IPS-20b (cell line): ENCODE data around the gene TMEM255B.

ENCODE experiments used
- H3K27ac ChIP-seq: one replicate; pipeline ENCODE4 v1.5.1; 2013; ENCODE audit warnings: low read length
- H3K27me3 ChIP-seq: 2 replicates; pipeline ENCODE4 v1.6.1; 2013; ENCODE audit warnings: mild to moderate bottlenecking, low read length, inconsistent platforms; ENCODE audit not compliant: insufficient read depth
- H3K36me3 ChIP-seq: 2 replicates; pipeline ENCODE4 v1.6.1; 2013; ENCODE audit warnings: low read depth, mild to moderate bottlenecking, inconsistent platforms, low read length, moderate library complexity; ENCODE audit not compliant: insufficient read depth
- H3K4me1 ChIP-seq: 2 replicates; pipeline ENCODE4 v1.6.1; 2013; ENCODE audit warnings: mild to moderate bottlenecking, control low read depth, inconsistent platforms, low read length, moderate library complexity; ENCODE audit not compliant: insufficient read depth
- H3K4me3 ChIP-seq: 2 replicates; pipeline ENCODE4 v1.5.1; 2013; ENCODE audit warnings: mild to moderate bottlenecking, low read length, inconsistent platforms
- H3K9ac ChIP-seq: 2 replicates; pipeline ENCODE4 v1.6.1; 2013; ENCODE audit warnings: low read depth, mild to moderate bottlenecking, inconsistent platforms, low read length, moderate library complexity
- H3K9me3 ChIP-seq: 2 replicates; pipeline ENCODE4 v1.6.1; 2013; ENCODE audit warnings: mild to moderate bottlenecking, low read depth, low read length, inconsistent platforms; ENCODE audit not compliant: insufficient read depth

TMEM255B gene

DNA sequence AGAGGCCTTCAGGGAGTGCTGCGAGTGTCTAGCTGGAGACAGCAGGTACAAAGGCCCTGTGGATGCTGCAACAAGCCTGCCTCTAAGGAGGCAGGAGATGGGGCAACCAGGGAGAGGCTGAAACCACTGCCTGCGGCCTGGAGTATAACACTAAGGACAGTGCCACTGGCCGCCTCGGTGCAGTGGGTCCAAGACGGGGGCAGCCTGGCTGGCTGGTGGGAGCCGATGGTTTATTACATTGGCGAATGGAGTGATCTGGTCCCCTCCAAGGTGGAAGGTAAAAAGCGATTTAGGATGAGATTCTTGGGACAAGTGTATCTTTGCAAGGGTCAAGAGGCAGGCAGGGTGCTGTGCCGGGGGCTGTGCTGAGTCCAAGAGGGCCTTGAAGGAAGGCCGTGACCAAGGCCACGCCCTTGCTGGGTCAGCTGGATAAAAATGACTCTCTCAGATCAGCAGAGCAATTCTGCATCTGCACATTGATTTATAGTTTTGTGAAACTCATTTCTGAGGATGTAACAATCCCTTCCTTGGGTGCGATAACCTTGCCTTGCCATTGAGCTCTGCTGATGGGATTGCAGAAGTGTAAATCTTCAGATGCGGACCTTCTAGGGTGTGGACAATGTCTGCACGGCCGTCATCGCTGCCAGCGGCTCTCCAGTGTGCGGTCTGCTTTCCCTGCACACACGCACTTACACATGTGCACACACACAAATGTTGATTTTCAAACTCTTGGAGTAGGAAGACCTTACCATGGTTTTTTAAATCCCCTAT lies 6.0 kb downstream of the TMEM255B start:
- Histone ChIP-seq H3K4me1 (no peaks in the 10 kb centered on the region), H3K4me3 (no peak overlapping the region), H3K36me3 (no peaks in the 10 kb centered on the region), H3K9me3 (no peaks in the 10 kb centered on the region), H3K27me3 (peaks cover 18% of the 10 kb centered on the region), H3K9ac (no peak overlapping the region), H3K27ac (no peak overlapping the region)

DNA sequence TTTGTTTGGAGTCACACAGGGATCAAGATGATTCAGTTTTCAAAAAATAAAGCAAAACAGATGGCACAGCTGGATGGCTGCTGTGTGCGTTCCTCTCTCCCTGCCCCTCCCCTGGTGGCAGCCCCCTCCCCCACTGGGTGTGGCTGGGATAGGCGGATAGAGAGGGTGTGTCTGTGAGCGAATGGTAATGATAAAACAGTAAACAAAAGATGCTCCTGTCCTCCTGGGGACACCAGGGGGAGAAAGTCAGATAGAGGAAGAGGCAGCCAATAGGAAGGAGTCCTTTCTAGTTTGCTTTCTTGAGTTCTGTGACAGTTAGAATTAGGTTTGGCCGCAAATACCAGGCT lies 6.5 kb downstream of the TMEM255B start:
- Histone ChIP-seq H3K9ac (no peak overlapping the region), H3K27ac (no peak overlapping the region), H3K36me3 (no peaks in the 10 kb centered on the region), H3K27me3 (peaks cover 13% of the 10 kb centered on the region), H3K4me3 (no peak overlapping the region), H3K4me1 (no peaks in the 10 kb centered on the region), H3K9me3 (no peaks in the 10 kb centered on the region)

DNA sequence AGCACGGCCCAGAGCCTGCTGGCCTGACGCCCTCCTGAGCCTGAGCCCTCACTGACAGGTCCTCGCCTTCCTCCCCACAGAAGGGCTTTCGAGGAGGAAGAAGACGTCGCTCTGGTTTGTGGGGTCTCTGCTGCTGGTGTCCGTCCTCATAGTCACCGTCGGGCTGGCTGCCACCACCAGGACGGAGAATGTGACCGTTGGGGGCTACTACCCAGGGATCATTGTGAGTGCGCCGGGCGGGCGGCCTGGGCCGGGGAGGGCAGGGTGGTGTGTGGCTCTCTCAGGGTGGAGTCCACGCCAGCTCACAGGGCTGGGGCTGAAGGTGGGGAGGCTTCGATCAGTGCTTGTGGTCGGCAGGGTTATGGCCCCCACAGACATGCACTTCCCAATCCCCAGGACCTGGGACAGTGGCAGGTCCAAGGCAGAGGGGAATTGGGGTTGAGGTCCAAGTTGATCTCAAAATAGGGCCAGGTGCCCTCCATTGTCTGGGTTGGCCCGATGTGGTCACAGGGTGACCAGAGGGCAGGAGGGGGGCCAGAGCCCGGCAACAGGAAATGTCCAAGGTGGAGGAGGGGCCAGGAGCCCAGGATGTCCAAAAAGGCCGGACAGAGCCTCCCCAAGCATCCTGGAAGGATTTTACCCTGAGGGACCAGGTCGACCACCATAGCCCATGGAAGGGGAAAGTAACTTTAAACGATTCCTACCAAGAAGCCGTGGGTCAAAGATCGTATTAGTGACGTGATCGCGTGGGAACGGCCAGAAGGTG lies 7.2 kb downstream of the TMEM255B start:
- Histone ChIP-seq H3K36me3 (no peaks in the 10 kb centered on the region), H3K4me3 (no peak overlapping the region), H3K27me3 (peaks cover 6% of the 10 kb centered on the region), H3K4me1 (no peaks in the 10 kb centered on the region), H3K9me3 (no peaks in the 10 kb centered on the region), H3K9ac (no peak overlapping the region), H3K27ac (no peak overlapping the region)

DNA sequence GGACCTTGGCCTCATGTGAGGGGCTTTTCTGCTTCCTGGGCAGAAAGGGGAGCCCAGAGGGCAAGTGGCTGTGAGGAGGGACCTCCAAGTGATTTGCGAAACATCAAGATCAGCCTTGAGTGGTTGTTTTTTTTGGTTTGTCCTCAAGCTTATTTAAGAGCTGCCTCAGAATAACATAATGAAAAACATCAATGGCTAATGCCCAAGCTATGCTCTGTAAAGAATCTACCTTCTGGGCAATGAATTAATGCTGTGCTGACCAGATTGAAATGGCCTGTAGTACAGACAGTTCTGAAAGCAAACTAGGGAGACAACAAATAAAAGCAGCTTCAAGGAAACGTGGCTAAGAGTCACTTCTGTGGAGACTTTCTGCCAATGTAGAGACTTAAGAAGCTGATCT lies 8.3 kb downstream of the TMEM255B start:
- H3K4me3 ChIP-seq = no peak overlapping the region
- H3K27me3 ChIP-seq = no peaks in the 10 kb centered on the region
- H3K4me1 ChIP-seq = no peaks in the 10 kb centered on the region
- no peaks in the 10 kb centered on the region for H3K36me3 ChIP-seq
- no peak overlapping the region for H3K27ac ChIP-seq
- no peak overlapping the region for H3K9ac ChIP-seq
- H3K9me3 ChIP-seq = no peaks in the 10 kb centered on the region

DNA sequence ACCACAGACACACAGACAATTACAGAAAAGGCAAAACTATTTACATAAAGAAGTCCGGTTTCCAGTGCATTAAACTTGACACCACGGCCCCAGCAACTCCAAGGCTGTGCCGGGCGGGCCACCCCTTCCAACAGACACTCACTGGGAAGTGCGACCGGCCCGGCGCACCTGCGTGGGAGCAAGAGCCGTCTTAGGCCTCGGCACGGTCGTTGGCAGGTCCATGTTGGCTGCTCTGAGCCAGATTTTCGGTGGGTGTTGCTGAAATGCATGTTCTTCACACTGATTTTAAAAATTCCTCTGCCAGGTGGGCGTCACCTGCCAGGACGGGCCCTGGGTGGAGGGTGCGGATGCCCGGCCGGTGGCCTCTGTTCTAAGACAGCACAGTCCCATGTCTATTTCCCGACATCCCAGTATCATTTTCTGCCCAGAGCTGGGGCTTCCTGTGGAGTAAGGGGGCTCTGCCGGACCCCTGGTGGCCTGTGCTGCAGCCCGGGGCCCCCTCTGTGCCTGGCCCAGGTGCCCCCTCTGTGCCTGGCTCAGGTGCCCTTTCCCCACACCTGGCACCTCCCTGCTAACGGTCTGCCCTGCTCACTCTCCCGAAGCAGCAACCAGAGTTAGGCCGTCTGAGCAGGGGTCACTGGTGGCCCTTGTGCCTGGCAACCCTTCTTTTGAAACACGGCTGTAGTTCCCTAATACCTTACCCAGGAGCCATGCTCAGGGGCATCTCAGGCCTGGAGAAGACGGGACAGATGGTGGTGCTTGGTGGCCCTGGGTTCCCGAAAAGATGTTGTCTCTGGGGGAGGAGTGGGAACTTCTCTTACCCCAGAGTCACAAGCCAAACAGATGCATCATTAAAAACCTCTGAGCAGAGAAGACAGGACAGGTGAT lies 9.2 kb downstream of the TMEM255B start:
- Histone ChIP-seq H3K9ac (no peak overlapping the region), H3K27ac (no peak overlapping the region), H3K4me1 (no peaks in the 10 kb centered on the region), H3K36me3 (no peaks in the 10 kb centered on the region), H3K9me3 (no peaks in the 10 kb centered on the region), H3K4me3 (no peak overlapping the region), H3K27me3 (no peaks in the 10 kb centered on the region)

DNA sequence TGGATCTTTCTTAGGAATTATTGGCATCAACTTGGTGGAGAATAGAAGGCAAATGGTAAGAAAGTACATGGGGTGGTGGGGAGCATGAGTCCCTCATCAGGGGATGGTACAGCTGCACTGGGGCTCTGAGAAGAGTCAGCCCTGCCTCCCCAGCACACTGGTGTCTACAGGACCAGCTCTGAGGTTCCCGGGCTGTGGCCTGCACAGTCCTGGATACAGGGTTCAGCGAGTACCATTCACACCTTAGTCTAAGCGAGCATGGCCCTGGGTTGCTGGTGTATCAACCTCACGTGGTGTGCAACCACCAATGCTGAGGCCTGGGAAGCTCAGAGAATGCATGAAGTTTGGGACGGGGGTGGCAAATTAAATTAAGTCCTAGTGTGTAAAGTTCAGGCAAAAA lies 10.1 kb downstream of the TMEM255B start:
- no peaks in the 10 kb centered on the region for H3K4me1 ChIP-seq
- no peaks in the 10 kb centered on the region for H3K36me3 ChIP-seq
- no peaks in the 10 kb centered on the region for H3K9me3 ChIP-seq

DNA sequence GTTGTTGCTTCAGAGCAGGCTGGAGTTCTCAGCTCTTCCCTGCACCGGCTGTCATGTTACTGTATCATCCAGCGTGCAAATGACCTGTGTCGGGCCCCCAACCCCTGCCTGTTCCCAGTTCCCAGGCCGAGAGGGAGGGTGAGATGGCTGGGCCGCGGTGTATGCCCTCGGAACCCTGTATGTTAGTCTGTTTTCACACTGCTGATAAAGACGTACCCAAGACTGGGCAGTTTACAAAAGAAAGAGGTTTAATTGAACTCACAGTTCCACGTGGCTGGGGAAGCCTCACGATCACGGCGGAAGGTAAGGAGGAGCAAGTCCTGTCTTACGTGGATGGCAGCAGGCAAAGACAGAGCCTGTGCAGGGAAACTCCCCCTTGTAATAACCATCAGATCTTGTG lies 10.9 kb downstream of the TMEM255B start:
- Histone ChIP-seq H3K27me3 (no peaks in the 10 kb centered on the region), H3K36me3 (no peaks in the 10 kb centered on the region), H3K4me1 (no peaks in the 10 kb centered on the region), H3K9ac (no peak overlapping the region), H3K4me3 (no peak overlapping the region), H3K9me3 (no peaks in the 10 kb centered on the region), H3K27ac (no peak overlapping the region)

More for the DNA sequence above, 10.1 kb downstream of the TMEM255B start:
- Histone ChIP-seq H3K27ac (no peak overlapping the region), H3K27me3 (no peaks in the 10 kb centered on the region), H3K9ac (no peak overlapping the region), H3K4me3 (no peak overlapping the region)

DNA sequence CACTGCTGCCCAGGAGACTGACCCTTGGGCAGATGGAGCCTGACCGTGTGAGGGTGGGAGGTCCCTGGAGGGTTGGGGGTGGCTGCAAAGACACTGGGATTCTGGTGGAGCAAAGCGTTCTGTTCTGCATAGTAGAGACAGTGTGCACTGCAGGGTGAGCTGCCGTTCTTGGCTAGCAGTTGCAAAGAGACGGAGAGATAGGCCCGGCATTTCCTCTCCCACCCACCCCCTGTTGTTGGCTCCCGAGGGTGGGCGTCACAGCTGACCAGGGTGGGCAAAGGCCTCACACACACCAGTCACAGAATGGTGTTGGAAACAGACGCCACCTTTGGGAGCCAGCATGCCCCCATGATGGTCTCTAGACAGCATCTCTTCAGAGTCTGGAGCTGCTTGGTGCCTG lies 11.4 kb downstream of the TMEM255B start:
- no peak overlapping the region for H3K27ac ChIP-seq
- H3K4me3 ChIP-seq = no peak overlapping the region
- no peak overlapping the region for H3K9ac ChIP-seq
- no peaks in the 10 kb centered on the region for H3K9me3 ChIP-seq
- H3K27me3 ChIP-seq = no peaks in the 10 kb centered on the region
- no peaks in the 10 kb centered on the region for H3K4me1 ChIP-seq
- no peaks in the 10 kb centered on the region for H3K36me3 ChIP-seq

DNA sequence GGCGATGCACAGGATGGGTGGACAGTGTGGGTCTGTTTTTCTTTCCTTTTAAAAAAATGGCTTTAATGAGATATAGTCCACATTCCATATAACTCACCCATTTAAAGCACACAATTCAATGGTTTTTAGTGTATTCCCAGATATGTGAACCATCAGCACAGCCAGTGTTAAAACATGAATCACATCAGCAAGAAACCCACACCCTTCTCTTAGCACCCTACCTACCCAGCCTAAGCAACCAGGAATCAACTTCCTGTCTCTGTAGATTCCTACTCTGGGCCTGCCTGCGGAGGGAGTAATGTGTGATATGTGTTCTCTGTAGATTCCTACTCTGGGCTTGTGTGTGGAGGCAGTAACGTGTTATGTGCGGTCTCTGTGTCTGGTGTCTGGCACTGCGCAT lies 11.9 kb downstream of the TMEM255B start:
- Histone ChIP-seq H3K9me3 (no peaks in the 10 kb centered on the region), H3K4me1 (no peaks in the 10 kb centered on the region), H3K4me3 (no peak overlapping the region), H3K27ac (no peak overlapping the region), H3K36me3 (no peaks in the 10 kb centered on the region), H3K9ac (no peak overlapping the region), H3K27me3 (no peaks in the 10 kb centered on the region)

DNA sequence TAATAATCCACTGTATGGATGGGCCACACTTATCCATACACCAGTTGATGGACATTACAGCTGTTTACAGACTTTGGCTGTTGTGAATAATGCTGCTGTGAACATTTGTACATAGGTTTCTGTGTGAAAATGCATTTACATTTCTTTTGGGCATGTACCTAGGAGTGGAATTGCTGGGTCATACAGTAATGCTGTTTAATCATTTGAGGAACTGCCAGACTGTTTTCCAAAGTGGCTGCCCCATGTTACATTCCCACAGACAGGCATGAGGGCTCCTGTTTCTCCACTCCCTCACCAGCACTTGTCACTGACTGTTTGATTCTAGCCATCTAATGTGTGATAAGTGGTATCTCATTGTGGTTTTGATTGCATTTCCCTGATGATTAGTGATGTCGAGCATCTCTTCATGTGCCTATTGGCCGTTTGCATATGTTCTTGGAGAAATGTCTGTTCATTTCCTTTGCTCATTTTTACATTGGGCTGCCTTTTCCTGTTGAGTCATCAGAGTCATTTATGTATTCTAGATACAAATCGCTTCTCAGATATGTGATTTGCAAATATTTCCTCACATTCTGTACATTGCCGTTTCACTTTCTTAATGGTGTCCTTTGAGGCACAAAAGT lies 12.8 kb downstream of the TMEM255B start:
- no peaks in the 10 kb centered on the region for H3K9me3 ChIP-seq
- H3K9ac ChIP-seq = no peak overlapping the region
- no peaks in the 10 kb centered on the region for H3K36me3 ChIP-seq
- H3K27ac ChIP-seq = no peak overlapping the region
- H3K4me1 ChIP-seq = no peaks in the 10 kb centered on the region
- no peak overlapping the region for H3K4me3 ChIP-seq
- H3K27me3 ChIP-seq = no peaks in the 10 kb centered on the region
